Keratinocyte (primary cell): ENCODE data around the gene RAET1G. TPM values are rescaled to one million over a fixed set of nuclear protein-coding genes. Genes with fewer than 3 reads are reported as not detected.
A peak's percentile ranks its signal among the peaks of the same experiment; 100 is the strongest.

ENCODE experiments used
- DNase-seq: peaks from one replicate; pipeline ENCODE4 v3.0.0-alpha.2; 2011; ENCODE audit warnings: low read depth, missing footprints, low spot score
- FAIRE-seq: peaks from 2 replicates; lab custom pipeline; 2011; peaks lifted over from hg19 to GRCh38; lab: Jason Lieb, UNC
- H2AFZ ChIP-seq: 2 replicates; pipeline ENCODE4 v1.6.0; 2012; ENCODE audit warnings: low read length, control low read depth, inconsistent platforms; ENCODE audit not compliant: control insufficient read depth
- H3K27ac ChIP-seq: 2 replicates; pipeline ENCODE4 v1.5.1; 2011; ENCODE audit warnings: low read length; ENCODE audit not compliant: control insufficient read depth, insufficient read depth
- H3K27me3 ChIP-seq: 3 replicates; pipeline ENCODE4 v1.6.0; 2011; ENCODE audit warnings: low read length; ENCODE audit not compliant: control insufficient read depth, insufficient read depth; ENCODE audit errors: extremely low read depth
- H3K36me3 ChIP-seq, 2 experiments: 2 replicates in 1 of 2; 3 replicates in 1 of 2; pipeline ENCODE4 v1.5.1; 2011; ENCODE audit warnings: low read length in 2 of 2, mild to moderate bottlenecking in 1 of 2; ENCODE audit not compliant: control insufficient read depth in 2 of 2, insufficient read depth in 2 of 2; ENCODE audit errors: extremely low read depth in 1 of 2
- H3K4me1 ChIP-seq: 3 replicates; pipeline ENCODE4 v1.5.1; 2011; ENCODE audit warnings: low read length; ENCODE audit not compliant: control insufficient read depth, insufficient read depth; ENCODE audit errors: extremely low read depth
- H3K4me2 ChIP-seq: 3 replicates; pipeline ENCODE4 v1.6.0; 2011; ENCODE audit warnings: low read depth, low read length; ENCODE audit not compliant: control insufficient read depth, insufficient read depth; ENCODE audit errors: extremely low read depth
- H3K4me3 ChIP-seq, 3 experiments: fragments of 200-600 bp in 1 of 3; sonication (generic) in 1 of 3; 2 replicates in 2 of 3; 3 replicates in 1 of 3; pipeline ENCODE4 v1.5.1; 2011 to 2016; ENCODE audit warnings: low read length in 3 of 3, mild to moderate bottlenecking in 3 of 3, control low read depth in 2 of 3, inconsistent platforms in 1 of 3, low read depth in 1 of 3, mixed read lengths in 1 of 3, mixed run types in 1 of 3, moderate library complexity in 1 of 3; ENCODE audit not compliant: control insufficient read depth in 2 of 3, insufficient read depth in 2 of 3; ENCODE audit errors: extremely low read depth in 1 of 3
- H3K79me2 ChIP-seq: 2 replicates; pipeline ENCODE4 v1.6.0; 2012; ENCODE audit warnings: low read length; ENCODE audit not compliant: control insufficient read depth, insufficient read depth
- H3K9ac ChIP-seq: 3 replicates; pipeline ENCODE4 v1.6.0; 2011; ENCODE audit warnings: low read length; ENCODE audit not compliant: control insufficient read depth, insufficient read depth; ENCODE audit errors: extremely low read depth
- H3K9me1 ChIP-seq: 3 replicates; pipeline ENCODE4 v1.6.0; 2011; ENCODE audit warnings: low read length; ENCODE audit not compliant: control insufficient read depth, insufficient read depth; ENCODE audit errors: extremely low read depth
- H3K9me3 ChIP-seq: 2 replicates; pipeline ENCODE4 v1.5.1; 2012; ENCODE audit warnings: low read depth, low read length; ENCODE audit not compliant: control insufficient read depth
- H4K20me1 ChIP-seq: 3 replicates; pipeline ENCODE4 v1.6.0; 2011; ENCODE audit warnings: low read length; ENCODE audit not compliant: control insufficient read depth, insufficient read depth; ENCODE audit errors: extremely low read depth
- CTCF ChIP-seq, 3 experiments: IDR thresholded peaks in 1 of 3; conservative IDR thresholded peaks in 1 of 3; optimal IDR thresholded peaks in 1 of 3; 2 replicates in 2 of 3; 3 replicates in 1 of 3; pipeline versions ENCODE3 to v1.5.1; 2011; ENCODE audit warnings: low read length in 3 of 3, mild to moderate bottlenecking in 3 of 3, moderate library complexity in 2 of 3, control low read depth in 1 of 3, inconsistent platforms in 1 of 3; ENCODE audit not compliant: insufficient read depth in 2 of 3; ENCODE audit errors: extremely low read depth in 1 of 3
- EZH2 ChIP-seq: IDR thresholded peaks from one replicate; pipeline ENCODE4 v1.6.1; 2012; ENCODE audit warnings: inconsistent platforms, mild to moderate bottlenecking, low read length, moderate library complexity
- dilution Hi-C: fragments of 300-500 bp; cut with MboI; formaldehyde crosslinking; loops from one replicate; pipeline ENCODE4 v1.7.0; 2020; ENCODE audit warnings: low sequenced_read_pairs; ENCODE audit not compliant: extremely low pct_ligation_motif_present
- polyA plus RNA-seq, 5 experiments: library from polyadenylated mRNA; depleted of rRNA in 3 of 5; stranded (reverse) in 3 of 5; stranded (forward) in 1 of 5; unstranded in 1 of 5; fragments of >200 nt; gene quantifications; 1 replicate in 1 of 5; 2 replicates in 3 of 5; 3 replicates in 1 of 5; pipeline versions ENCODE4 v1.2.1 to v1.2.3, GENCODE V29; 2011 to 2012; ENCODE audit warnings: missing spikeins in 2 of 5, low read depth in 1 of 5, low replicate concordance in 1 of 5

Gene RAET1G
- polyA plus RNA-seq, 1 donor (not counting 4 experiments of a cell fraction or from before 2014, with no cell fraction given): 16.4 TPM

DNA sequence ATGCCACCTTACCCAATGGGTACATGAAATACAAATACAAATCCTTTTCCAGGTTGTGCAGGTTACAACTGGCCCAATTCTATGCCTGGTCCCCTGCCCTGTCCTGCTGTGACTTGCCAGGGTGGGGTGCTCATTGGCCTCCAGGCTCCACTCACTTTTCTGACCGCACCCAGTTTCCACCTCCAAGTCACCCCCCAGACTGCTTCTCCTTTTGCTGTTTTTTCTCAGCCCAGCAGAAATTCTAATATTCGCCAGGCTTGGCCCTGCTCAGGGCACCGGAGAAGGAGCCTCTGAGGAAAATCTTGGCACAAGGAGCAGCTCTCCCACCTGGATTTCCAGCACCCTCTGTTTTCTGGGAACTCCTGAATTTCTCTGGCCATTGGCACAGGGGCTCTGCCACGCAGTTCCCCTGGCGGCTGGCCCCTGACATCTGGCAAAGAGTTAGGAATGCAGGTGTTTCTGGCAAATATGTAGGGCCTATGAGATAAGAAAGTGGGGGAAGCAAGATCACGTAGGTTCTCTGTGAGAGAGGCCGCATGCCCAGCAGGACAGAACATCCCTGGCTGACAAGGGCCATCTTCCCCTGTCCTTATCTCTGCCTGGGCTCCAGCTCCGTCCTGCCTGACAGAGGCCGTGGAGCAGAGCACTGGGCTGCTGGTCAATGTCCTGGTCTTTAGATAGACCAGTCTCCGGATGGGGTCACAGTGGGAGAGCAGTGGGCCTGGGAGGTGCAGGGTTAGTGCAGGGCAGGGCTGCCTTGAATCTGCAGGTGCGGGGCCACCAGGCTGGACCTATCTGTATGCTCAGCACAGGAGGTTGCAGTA lies 22.1 kb downstream of the RAET1G start:
- FAIRE-seq (peak; percentile 79), DNase-seq (peak; percentile 81)
- Histone ChIP-seq H3K9me3 (no peaks in the 10 kb centered on the region), H2AFZ (peak overlapping the region; percentile 64), H3K36me3 (no peaks in the 10 kb centered on the region), H4K20me1 (no peaks in the 10 kb centered on the region), H3K9me1 (no peaks in the 10 kb centered on the region), H3K4me2 (peak overlapping the region; percentile 65), H3K4me1 (peaks cover 47% of the 10 kb centered on the region), H3K27ac (peak overlapping the region; percentile 67), H3K79me2 (no peaks in the 10 kb centered on the region), H3K4me3 (peak overlapping the region in 2 of 3 experiments; percentile 5 to 49), H3K9ac (peak overlapping the region; percentile 38), H3K27me3 (no peaks in the 10 kb centered on the region)
- TF ChIP-seq EZH2 (no peak), CTCF (optimal IDR thresholded peaks at IDR 0.05 in 1 of 3, IDR thresholded peaks at IDR 0.05 in 1 of 3, conservative IDR thresholded peaks at IDR 0.05 in 1 of 3; ENCODE audit: extremely low read depth in 1 of 3, insufficient read depth in 2 of 3, low read length in 3 of 3) (no peak)
- dilution Hi-C loops: no loop called here

DNA sequence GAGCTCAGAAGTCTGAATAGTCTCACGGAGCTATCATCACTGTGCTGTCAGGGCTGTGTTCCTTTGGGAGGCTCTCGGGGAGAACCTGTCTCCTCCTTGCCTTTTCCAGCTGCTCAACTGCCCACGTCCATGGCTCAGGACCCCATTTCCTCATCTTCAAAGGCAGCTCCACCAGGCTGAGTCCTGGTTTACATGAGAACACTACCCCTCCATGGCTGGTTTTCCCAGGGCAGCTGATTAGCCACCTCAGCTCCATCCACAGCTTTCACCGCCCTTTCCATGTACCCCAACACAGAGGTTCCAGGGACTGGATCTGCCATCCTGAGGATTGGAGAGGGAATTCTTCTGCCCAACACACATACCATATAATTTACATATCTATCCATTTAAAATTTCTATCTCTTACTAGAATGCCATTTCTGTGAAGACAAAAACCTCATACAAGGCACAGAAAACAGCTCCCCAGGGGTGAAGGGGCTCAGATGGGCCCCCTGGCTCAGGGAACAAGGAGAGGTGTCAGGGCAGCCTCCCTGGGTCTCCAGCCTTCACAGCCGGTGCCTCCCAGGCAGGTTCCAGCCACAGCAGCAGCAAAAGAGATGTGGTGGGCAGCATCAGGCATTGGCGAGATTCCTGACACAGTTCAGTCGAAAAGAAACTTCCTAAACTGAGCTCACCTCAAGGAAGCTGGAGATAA lies 22.8 kb downstream of the RAET1G start:
- H3K9ac ChIP-seq: peak overlapping the region; percentile 36

More for the DNA sequence above, 22.8 kb downstream of the RAET1G start:
- peak overlapping the region in 2 of 3 experiments; percentile 5 to 49 for H3K4me3 ChIP-seq
- H3K36me3 ChIP-seq: no peaks in the 10 kb centered on the region
- H3K27ac ChIP-seq: peak overlapping the region; percentile 67
- no peaks in the 10 kb centered on the region for H3K27me3 ChIP-seq
- H3K4me1 ChIP-seq: peaks cover 55% of the 10 kb centered on the region
- no peaks in the 10 kb centered on the region for H3K9me1 ChIP-seq
- FAIRE-seq (no peak), DNase-seq (no peak)
- dilution Hi-C loops: no loop called here
- no peak for TF ChIP-seq EZH2
- no peak for TF ChIP-seq CTCF (optimal IDR thresholded peaks at IDR 0.05 in 1 of 3, IDR thresholded peaks at IDR 0.05 in 1 of 3, conservative IDR thresholded peaks at IDR 0.05 in 1 of 3; ENCODE audit: extremely low read depth in 1 of 3, insufficient read depth in 2 of 3, low read length in 3 of 3)
- H3K4me2 ChIP-seq: peak overlapping the region; percentile 65
- H3K79me2 ChIP-seq: no peaks in the 10 kb centered on the region
- H2AFZ ChIP-seq: peak overlapping the region; percentile 64
- H3K9me3 ChIP-seq: no peaks in the 10 kb centered on the region
- no peaks in the 10 kb centered on the region for H4K20me1 ChIP-seq
